Thyroid gland (tissue), 4 donors: ENCODE measurements around the gene ZCCHC24. TPM values are rescaled to one million over a fixed set of nuclear protein-coding genes. Genes with fewer than 3 reads are reported as not detected.

Experiments
- DNase-seq, 2 donors: peaks; one replicate each; pipeline ENCODE4 v3.0.0-alpha.2; 2019
- H3K27ac ChIP-seq, 3 donors: fragments of 200-600 bp; sonication (generic); 1 replicate in 2 of 3; 2 replicates in 1 of 3; pipeline ENCODE4 v1.5.1; 2016 to 2019; ENCODE audit warnings: mild to moderate bottlenecking in 1 of 3, moderate library complexity in 1 of 3
- H3K27me3 ChIP-seq: fragments of 200-600 bp; sonication (generic); one replicate; pipeline ENCODE4 v1.5.1; 2019
- H3K36me3 ChIP-seq, 2 donors: fragments of 200-600 bp; sonication (generic); one replicate each; pipeline ENCODE4 v1.5.1; 2016 to 2019
- H3K4me1 ChIP-seq, 2 donors: fragments of 200-600 bp; sonication (generic); one replicate each; pipeline ENCODE4 v1.5.1; 2017 to 2019
- H3K4me3 ChIP-seq, 3 donors: fragments of 200-600 bp; sonication (generic); replicated peaks in 1 of 3; 1 replicate in 2 of 3; 2 replicates in 1 of 3; pipeline ENCODE4 v1.5.1; 2016; ENCODE audit warnings: mild to moderate bottlenecking in 1 of 3
- H3K9me3 ChIP-seq: fragments of 200-600 bp; sonication (generic); one replicate; pipeline ENCODE4 v1.5.1; 2017
- CTCF ChIP-seq, 6 experiments: fragments of 200-600 bp in 3 of 6; fragments of 450-650 bp in 3 of 6; sonication (generic) in 3 of 6; IDR thresholded peaks; one replicate each; pipeline ENCODE4 v1.5.1; 2016 to 2019; ENCODE audit warnings: antibody characterized with exemption in 6 of 6, mild to moderate bottlenecking in 2 of 6, inconsistent platforms in 1 of 6, moderate library complexity in 1 of 6
- POLR2A ChIP-seq, 2 donors: fragments of 450-650 bp; IDR thresholded peaks; one replicate each; pipeline ENCODE4 v1.6.1; 2017; ENCODE audit warnings: antibody characterized with exemption in 2 of 2, mild to moderate bottlenecking in 2 of 2, moderate library complexity in 1 of 2
- WGBS, 2 donors: methylation state at CpG; one replicate each; pipeline ENCODE4 v1.1.5; 2017; 5-methylcytosine and 5-hydroxymethylcytosine counted together
- intact Hi-C: fragments of 100-400 bp; cut with DNase I; formaldehyde crosslinking; loops from one replicate; pipeline ENCODE4 v1.15.1; 2023
- total RNA-seq, 4 donors: library from RNA; depleted of rRNA; stranded (reverse); fragments of >200 nt; gene quantifications; one replicate each; pipeline ENCODE4 v1.2.3, GENCODE V29; 2016

Gene ZCCHC24
- total RNA-seq, 4 donors from 2014 or later: 25.4 to 48.8 (median 33.3) TPM

GRCh38 chr10:79484476-79484875, 39.1 kb upstream of the ZCCHC24 start:
- Histone ChIP-seq H3K4me3 (no peak overlapping the region), H3K36me3 (no peaks in the 10 kb centered on the region), H3K27ac (no peak overlapping the region), H3K9me3 (no peaks in the 10 kb centered on the region), H3K27me3 (no peaks in the 10 kb centered on the region), H3K4me1 (peaks cover 0 to 9% of the 10 kb centered on the region in 2 donors)
- no peak for TF ChIP-seq POLR2A (IDR thresholded peaks at IDR 0.05)
- TF ChIP-seq CTCF (IDR thresholded peaks at IDR 0.05): no peak
- intact Hi-C loops: no loop called here
- WGBS, 2 donors: 88 to 90% methylated on average over 6 of the region's 6 CpGs
- DNase-seq: no peak

- 58 to 64% methylated on average over 2 of the region's 2 CpGs for WGBS, 2 donors
- TF ChIP-seq POLR2A (IDR thresholded peaks at IDR 0.05) (no peak), CTCF (IDR thresholded peaks at IDR 0.05) (no peak)
- intact Hi-C loops: no loop called here
- H3K36me3 ChIP-seq: no peaks in the 10 kb centered on the region
- peaks cover 0 to 9% of the 10 kb centered on the region in 2 donors for H3K4me1 ChIP-seq
- H3K9me3 ChIP-seq: no peaks in the 10 kb centered on the region
- H3K27ac ChIP-seq: no peak overlapping the region
- H3K4me3 ChIP-seq: no peak overlapping the region
- no peaks in the 10 kb centered on the region for H3K27me3 ChIP-seq
- DNase-seq: peak in 1 of 2 donors; percentile 21
These were observed 38.5 kb upstream of the ZCCHC24 start for GRCh38 chr10:79483948-79484347.

GRCh38 chr10:79483299-79483698, 37.9 kb upstream of the ZCCHC24 start:
- H3K4me1 ChIP-seq: peaks cover 0 to 9% of the 10 kb centered on the region in 2 donors
- H3K9me3 ChIP-seq: no peaks in the 10 kb centered on the region
- H3K27ac ChIP-seq: no peak overlapping the region
- H3K36me3 ChIP-seq: no peaks in the 10 kb centered on the region
- H3K4me3 ChIP-seq: no peak overlapping the region
- no peaks in the 10 kb centered on the region for H3K27me3 ChIP-seq
- intact Hi-C loops: no loop called here
- WGBS, 2 donors: 72 to 79% methylated on average over 3 of the region's 3 CpGs
- TF ChIP-seq POLR2A (IDR thresholded peaks at IDR 0.05) (no peak), CTCF (IDR thresholded peaks at IDR 0.05) (no peak)
- DNase-seq: no peak

GRCh38 chr10:79482741-79483140, 37.3 kb upstream of the ZCCHC24 start:
- H3K27me3 ChIP-seq: no peaks in the 10 kb centered on the region
- H3K27ac ChIP-seq: no peak overlapping the region
- intact Hi-C loops: no loop called here
- H3K4me1 ChIP-seq: peaks cover 0 to 4% of the 10 kb centered on the region in 2 donors
- no peak for TF ChIP-seq CTCF (IDR thresholded peaks at IDR 0.05)
- no peak for TF ChIP-seq POLR2A (IDR thresholded peaks at IDR 0.05)
- H3K36me3 ChIP-seq: no peaks in the 10 kb centered on the region
- 78 to 84% methylated on average over 4 of the region's 4 CpGs for WGBS, 2 donors
- no peak overlapping the region for H3K4me3 ChIP-seq
- H3K9me3 ChIP-seq: no peaks in the 10 kb centered on the region
- no peak for DNase-seq

- H3K9me3 ChIP-seq: no peaks in the 10 kb centered on the region
- no peak overlapping the region for H3K4me3 ChIP-seq
- no peak for DNase-seq
- no peaks in the 10 kb centered on the region for H3K4me1 ChIP-seq
- 95 to 100% methylated on average over 1 of the region's 1 CpG for WGBS, 2 donors
- no peak for TF ChIP-seq POLR2A (IDR thresholded peaks at IDR 0.05)
- TF ChIP-seq CTCF (IDR thresholded peaks at IDR 0.05): no peak
- H3K36me3 ChIP-seq: no peaks in the 10 kb centered on the region
- H3K27me3 ChIP-seq: no peaks in the 10 kb centered on the region
- intact Hi-C loops: no loop called here
- H3K27ac ChIP-seq: peak overlapping the region in 1 of 3 donors; percentile 11
These were observed 36.9 kb upstream of the ZCCHC24 start for GRCh38 chr10:79482304-79482703.
